HT-29 (cell line): ENCODE data around the gene EME2. TPM values are rescaled to one million over a fixed set of nuclear protein-coding genes. Genes with fewer than 3 reads are reported as not detected.
A peak's percentile ranks its signal among the peaks of the same experiment; 100 is the strongest.

Experiments used
- DNase-seq: peaks from one replicate; pipeline ENCODE4 v3.0.0-alpha.2; 2015; ENCODE audit warnings: low spot score
- small RNA-seq: library from RNA; depleted of rRNA; stranded (forward); fragments of <200 nt; gene quantifications from one replicate; pipeline ENCODE3, GENCODE V24; 2014
- total RNA-seq: library from RNA; depleted of rRNA; stranded (reverse); fragments of >200 nt; shearing (Covaris generic); gene quantifications from 2 replicates; pipeline ENCODE4 v1.2.3, GENCODE V29; 2014; rRNA removed

EME2 gene
- total RNA-seq, 1 experiment from 2014 or later, result 75.6 TPM

DNA sequence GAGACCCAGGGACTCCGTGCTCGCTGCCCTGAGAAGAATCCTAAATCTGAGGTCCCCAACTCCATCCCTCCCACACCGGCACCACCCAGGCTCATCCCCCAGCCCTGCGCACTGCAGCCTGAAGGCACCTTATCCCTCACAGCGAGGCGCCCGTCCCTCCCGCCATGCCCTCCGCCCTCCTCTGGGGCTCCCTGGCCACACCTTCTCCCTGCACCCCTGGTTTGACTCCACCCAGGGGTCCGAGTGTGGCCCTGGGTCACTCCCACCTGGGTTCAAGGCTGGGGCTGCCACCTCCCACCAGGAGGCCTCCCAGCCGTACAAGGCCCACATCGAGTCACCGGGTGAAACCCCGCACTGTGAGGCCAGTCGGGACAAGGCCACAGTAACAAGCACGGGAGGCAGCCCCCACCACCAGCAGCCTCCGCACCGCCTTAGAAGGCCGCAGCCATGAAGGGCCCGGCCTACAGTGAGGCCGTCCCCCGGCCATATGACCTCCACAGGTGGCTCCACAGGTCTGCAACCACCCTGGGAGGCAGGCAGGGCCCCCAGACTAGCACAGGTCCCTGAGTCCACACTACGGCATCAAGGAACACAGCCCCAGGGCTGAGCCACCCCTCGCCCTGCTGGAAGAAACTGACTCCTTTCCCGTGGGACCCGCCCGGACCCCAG, 45.7 kb downstream of the EME2 start:
- no peak for DNase-seq

DNA sequence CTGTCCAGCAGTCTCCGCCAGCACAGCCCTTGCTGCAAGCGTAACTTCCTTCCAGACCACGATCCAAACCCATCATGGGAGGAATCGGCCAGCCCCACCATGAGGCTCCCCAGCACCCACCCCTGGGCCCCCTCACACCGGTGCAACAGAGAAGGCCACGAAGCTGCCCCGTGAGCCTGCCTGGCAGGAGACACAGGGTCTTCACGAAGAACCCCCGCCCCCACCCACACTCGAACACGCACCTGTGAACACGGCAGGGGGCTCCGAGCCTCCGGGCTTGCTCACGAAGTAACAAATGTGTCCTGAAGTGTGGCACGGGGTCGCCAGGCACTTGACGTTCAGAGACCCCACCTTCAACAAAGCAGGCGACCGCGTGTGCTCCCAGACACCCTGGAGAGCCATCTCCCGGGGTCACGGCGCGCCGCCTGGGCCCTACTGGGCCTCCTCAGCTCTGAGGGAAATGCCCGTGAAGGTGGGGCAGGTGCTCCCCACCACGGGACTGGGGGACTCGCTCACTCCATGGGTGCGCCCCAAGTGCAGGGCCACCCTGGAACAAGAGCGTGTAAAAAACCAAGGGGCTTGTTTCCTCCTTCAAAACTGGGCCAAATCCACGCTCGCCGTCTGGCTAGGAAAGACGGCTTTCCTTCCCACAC, 46.4 kb downstream of the EME2 start:
- no peak for DNase-seq

DNA sequence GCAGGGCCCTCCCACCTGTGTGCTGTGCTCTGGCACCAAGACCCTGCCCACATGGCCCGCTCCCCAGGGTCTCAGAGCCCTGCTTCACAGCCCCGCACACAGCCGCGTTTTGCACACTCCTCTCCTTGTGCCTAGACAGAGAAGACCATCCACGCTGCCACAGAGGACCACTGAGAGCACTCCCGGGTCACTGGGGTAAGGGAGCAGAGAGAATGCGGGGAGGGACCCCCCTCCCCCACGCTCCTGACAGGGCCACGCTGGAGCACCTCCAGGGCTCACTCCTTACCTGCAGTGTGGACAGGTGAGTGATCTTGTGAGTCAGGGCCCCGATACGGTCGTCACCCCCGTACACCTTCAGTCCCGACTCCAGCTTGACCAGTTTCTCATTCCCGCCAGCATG, 47.0 kb downstream of the EME2 start:
- DNase-seq, result no peak

DNA sequence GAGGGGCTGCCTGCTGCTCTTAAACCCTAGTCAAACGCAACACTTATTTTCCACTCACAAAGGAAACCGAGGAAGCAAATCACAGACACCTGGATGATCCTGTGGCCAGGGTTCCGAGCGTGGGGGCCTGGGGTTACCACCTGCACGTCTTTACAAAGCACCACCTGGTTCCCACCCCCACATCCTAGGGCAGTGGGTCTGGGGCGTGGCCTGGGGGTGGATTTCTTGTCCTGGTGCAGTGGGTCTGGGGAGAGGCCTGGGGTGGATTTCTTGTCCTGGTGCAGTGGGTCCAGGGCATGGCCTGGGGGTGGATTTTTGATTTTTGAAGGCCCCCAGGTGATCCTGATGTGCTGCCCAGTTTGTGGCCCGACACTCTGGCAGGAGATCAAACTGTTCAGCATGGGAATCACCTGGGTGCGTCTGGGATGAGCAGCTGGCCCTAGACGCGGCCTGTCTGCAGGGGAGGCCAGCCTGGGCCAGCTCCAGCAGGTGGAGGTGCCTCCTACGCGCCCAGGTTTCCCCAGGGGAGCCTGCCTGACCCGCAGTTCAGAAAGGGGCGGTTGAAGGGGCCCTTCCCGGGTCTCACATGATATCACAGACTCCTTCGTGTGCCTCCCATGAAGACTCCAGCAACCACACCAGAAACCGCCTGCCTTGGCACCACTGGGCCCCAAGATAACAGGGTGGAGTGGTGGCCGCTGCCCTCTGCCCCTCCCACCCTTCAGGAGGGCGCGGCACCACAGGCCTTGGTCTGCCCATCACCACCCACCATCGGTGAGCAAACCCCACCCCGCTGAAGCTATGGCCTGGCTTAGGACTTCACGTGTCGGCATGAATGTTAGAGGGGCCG, 47.7 kb downstream of the EME2 start:
- DNase-seq, result no peak

DNA sequence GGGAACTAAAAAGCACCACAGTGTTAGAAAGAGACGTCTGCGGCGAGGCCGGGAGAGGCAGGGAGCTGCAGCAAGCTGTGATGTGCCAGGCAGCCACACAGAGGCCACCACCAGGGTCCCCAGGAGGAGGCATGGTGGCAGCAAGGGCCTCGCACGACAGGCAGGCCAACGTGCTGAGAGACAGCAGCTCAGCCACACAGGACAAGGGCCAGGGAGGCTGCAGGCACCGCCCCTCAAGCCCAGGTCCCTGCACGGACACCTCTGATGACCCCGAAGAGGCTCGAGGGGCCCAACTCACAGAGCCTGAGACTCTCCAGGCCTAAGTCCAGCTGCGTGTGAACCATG, 48.3 kb downstream of the EME2 start:
- no peak for DNase-seq

DNA sequence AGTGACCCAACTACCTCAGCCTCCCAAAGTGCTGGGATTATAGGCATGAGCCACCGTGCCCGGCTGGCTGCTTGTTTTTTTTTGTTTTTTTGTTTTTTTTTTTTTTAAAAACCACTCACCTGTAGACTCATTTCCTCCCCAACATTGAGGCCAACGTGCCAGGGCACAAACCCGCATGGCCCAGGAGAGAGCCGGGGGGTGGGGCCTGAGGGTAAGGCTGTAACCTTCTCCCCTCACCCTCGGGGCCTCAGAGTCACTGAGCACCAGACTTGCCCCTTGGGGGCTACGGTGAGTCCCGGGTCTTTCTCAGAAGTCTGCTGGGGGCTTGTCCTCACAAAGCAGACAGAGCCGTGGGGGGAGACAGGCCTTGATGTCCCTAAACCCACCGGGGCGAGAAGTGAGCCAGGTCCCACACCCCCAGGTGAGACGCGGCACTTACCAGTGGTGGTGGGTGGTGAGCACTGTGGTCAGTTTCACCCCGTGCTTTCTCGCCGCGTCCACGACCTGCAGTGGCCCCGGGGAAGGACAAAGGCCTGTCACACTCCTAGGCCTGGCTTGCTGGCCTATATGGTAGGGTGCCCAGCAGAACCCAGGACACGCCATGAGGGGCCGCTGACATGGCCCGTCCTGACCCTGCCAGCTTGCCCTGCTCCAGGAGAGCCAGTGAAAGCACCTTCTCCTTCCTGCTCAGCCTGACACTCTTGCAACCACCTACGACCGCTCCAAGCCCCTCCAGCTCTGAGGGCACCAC, 49.4 kb downstream of the EME2 start:
- DNase-seq, result no peak

DNA sequence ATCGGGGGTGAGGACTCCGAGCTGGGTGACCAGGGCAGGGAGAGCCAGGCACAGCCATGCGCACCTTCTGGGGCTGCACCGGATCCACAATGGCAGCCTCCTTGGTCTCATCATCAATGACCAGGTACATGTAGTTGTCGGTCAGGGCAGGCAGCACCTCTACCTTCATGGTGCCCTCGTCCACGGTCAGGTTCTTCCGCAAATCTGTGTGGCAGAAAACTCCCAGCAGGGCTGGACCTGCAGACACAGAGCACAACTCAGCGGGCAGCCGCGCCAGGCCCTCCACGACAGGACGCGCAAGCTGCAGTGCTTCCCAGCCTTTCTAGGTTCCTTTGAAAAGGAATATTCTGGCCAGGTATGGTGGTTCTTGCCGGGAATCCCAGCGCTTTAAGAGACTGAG, 50.2 kb downstream of the EME2 start:
- DNase-seq, result no peak

DNA sequence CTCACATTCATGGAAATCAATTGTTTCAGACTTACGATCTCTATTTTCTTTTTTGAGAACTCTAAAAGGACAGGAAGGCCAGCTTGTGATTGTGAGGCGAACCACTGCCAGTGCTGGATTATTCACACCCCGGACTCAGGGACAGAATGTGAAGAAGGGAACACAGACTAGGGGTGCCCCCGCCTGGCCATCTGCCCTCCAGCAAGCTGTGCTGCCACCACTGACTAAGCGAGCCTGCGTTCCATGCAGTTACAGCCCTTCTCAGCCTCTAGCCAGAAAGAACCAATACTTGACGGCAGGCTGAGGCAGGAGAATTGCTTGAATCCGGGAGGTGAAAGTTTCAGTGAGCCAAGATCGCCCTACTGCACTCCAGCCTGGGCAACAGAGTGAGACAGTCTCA, 51.2 kb downstream of the EME2 start:
- peak; percentile 80 for DNase-seq

DNA sequence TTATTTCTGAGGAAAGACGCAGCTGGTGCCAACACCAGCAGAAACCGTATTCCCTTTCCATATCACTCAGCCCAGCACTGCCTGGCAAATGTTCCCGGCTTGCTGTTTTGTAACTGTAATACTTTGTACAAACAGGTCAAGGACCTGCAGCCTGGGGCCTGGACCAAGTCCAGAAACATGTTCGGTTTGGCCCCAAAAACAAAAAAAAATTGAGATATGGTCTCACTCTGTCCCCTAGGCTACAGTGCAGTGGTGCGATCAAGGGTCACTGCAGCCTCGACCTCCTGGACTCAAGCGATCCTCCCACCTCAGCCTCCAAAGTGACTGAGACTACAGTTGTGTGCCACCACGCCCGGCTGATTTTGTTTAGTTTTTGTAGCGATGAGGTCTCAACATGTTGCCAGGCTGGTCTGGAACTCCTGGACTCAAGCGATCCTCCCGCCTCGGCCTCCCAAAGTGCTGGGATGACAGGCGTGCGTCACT, 52.8 kb downstream of the EME2 start:
- DNase-seq, result no peak

Small RNA genes within 50 kb of the gene (small RNA-seq; reads per million reads assigned to genes)
- gene MIR3177, result not detected

Other genes starting within 250 kb of the EME2 start
- 0.61 and 0.78 TPM in 2 replicates for gene TMEM204, start 239.1 kb upstream of the EME2 start, total RNA-seq
- gene IFT140, start 160.7 kb upstream of the EME2 start, total RNA-seq, result 12.5 and 16.3 TPM in 2 replicates
- gene CRAMP1, start 160.4 kb upstream of the EME2 start, total RNA-seq, result 9.7 and 10.6 TPM in 2 replicates
- 96.1 and 106 TPM in 2 replicates for gene JPT2, start 94.5 kb upstream of the EME2 start, total RNA-seq
- 91.6 and 120 TPM in 2 replicates for gene MAPK8IP3, start 66.6 kb upstream of the EME2 start, total RNA-seq
- gene NME3, start 1.3 kb upstream of the EME2 start, total RNA-seq, result 186 and 224 TPM in 2 replicates
- gene MRPS34, start 324 bp downstream of the EME2 start, total RNA-seq, result 355 and 493 TPM in 2 replicates
- gene SPSB3, start 9.8 kb downstream of the EME2 start, total RNA-seq, result 96.9 and 102 TPM in 2 replicates
- gene NUBP2, start 10.2 kb downstream of the EME2 start, total RNA-seq, result 215 and 217 TPM in 2 replicates
- 0.08 TPM in 1 of 2 replicates, not detected in the other for gene IGFALS, start 20.9 kb downstream of the EME2 start, total RNA-seq
- 81.9 and 85.2 TPM in 2 replicates for gene HAGH, start 54.0 kb downstream of the EME2 start, total RNA-seq
- gene FAHD1, start 54.4 kb downstream of the EME2 start, total RNA-seq, result 85.5 and 92.5 TPM in 2 replicates
- gene MEIOB, start 99.4 kb downstream of the EME2 start, total RNA-seq, result not detected in 2 replicates
- gene HS3ST6, start 145.6 kb downstream of the EME2 start, total RNA-seq, result not detected in 2 replicates
- gene MSRB1, start 170.4 kb downstream of the EME2 start, total RNA-seq, result 31.7 and 35.7 TPM in 2 replicates
- gene RPL3L, start 181.9 kb downstream of the EME2 start, total RNA-seq, result not detected in 2 replicates
- gene NDUFB10, start 186.7 kb downstream of the EME2 start, total RNA-seq, result 415 and 426 TPM in 2 replicates
- 4,154 and 4,232 TPM in 2 replicates for gene RPS2, start 192.0 kb downstream of the EME2 start, total RNA-seq
- not detected in 2 replicates for gene RNF151, start 194.0 kb downstream of the EME2 start, total RNA-seq
- 134 and 140 TPM in 2 replicates for gene TBL3, start 199.2 kb downstream of the EME2 start, total RNA-seq
- gene NOXO1, start 208.7 kb downstream of the EME2 start, total RNA-seq, result 141 and 161 TPM in 2 replicates
- 51.7 and 70.3 TPM in 2 replicates for gene GFER, start 211.4 kb downstream of the EME2 start, total RNA-seq
- gene SYNGR3, start 217.2 kb downstream of the EME2 start, total RNA-seq, result 1.9 and 2.3 TPM in 2 replicates
- 42.9 and 49.0 TPM in 2 replicates for gene ZNF598, start 237.0 kb downstream of the EME2 start, total RNA-seq
- 0.91 and 2.7 TPM in 2 replicates for gene NPW, start 247.0 kb downstream of the EME2 start, total RNA-seq